ENCODE data around the gene MET. TPM values are rescaled to one million over a fixed set of nuclear protein-coding genes. Genes with fewer than 3 reads are reported as not detected.

Gene MET
- total and polyA plus RNA-seq, 2 of the 13 experiments (the other 11 are each of a cell fraction or from before 2014, with no cell fraction given), result 21.8 to 31.5 TPM

- TF ChIP-seq ZBTB25 (CRISPR knock-in tag; IDR thresholded peaks at IDR 0.05), result peak; percentile 38; the same call in 1 of the 2 replicates
- TF ChIP-seq ZNF33B (CRISPR knock-in tag; IDR thresholded peaks at IDR 0.05), result no peak
- TF ChIP-seq MEF2D (CRISPR knock-in tag; IDR thresholded peaks at IDR 0.05), result peak; percentile 66; the same call in 1 of the 2 replicates
- TF ChIP-seq SSRP1 (CRISPR knock-in tag; IDR thresholded peaks at IDR 0.05), result no peak
- peak; percentile 32 for TF ChIP-seq MED13 (CRISPR knock-in tag; IDR thresholded peaks at IDR 0.05)
- TF ChIP-seq REL (CRISPR knock-in tag; conservative IDR thresholded peaks at IDR 0.05), result peak; percentile 89
- TF ChIP-seq ZNF10 (CRISPR knock-in tag; IDR thresholded peaks at IDR 0.05; ENCODE audit: borderline replicate concordance, low read depth), result no peak
- no peak for TF ChIP-seq TOPORS (CRISPR knock-in tag; IDR thresholded peaks at IDR 0.05)
- TF ChIP-seq KMT2A (CRISPR knock-in tag; IDR thresholded peaks at IDR 0.05), result peak; percentile 85
- TF ChIP-seq ZNF678 (CRISPR knock-in tag; IDR thresholded peaks at IDR 0.05), result 0 out of 2 replicates have a peak, but pooled peaks have one; percentile 33
- peak; percentile 68; the same call in 1 of the 2 replicates for TF ChIP-seq SP4 (CRISPR knock-in tag; IDR thresholded peaks at IDR 0.05)
- 0 out of 2 replicates have a peak, but pooled peaks have one; percentile 78 for TF ChIP-seq ZNF567 (CRISPR knock-in tag; IDR thresholded peaks at IDR 0.05; ENCODE audit: borderline replicate concordance)
- TF ChIP-seq ZNF784 (CRISPR knock-in tag; IDR thresholded peaks at IDR 0.05; ENCODE audit: borderline replicate concordance), result no peak
- no peak for TF ChIP-seq ZNF576 (CRISPR knock-in tag; IDR thresholded peaks at IDR 0.05)
- TF ChIP-seq TFDP1 (CRISPR knock-in tag; IDR thresholded peaks at IDR 0.05; ENCODE audit: borderline replicate concordance), result peak; percentile 91; the same call in 1 of the 2 replicates
- TF ChIP-seq SATB2 (CRISPR knock-in tag; IDR thresholded peaks at IDR 0.05), result no peak
- TF ChIP-seq GPBP1L1 (CRISPR knock-in tag; IDR thresholded peaks at IDR 0.05), result no peak
- 0 out of 2 replicates have a peak, but pooled peaks have one; percentile 48 for TF ChIP-seq CEBPG (CRISPR knock-in tag; IDR thresholded peaks at IDR 0.05)
- peak; percentile 80 for TF ChIP-seq IRF9 (CRISPR knock-in tag; IDR thresholded peaks at IDR 0.05; ENCODE audit: borderline replicate concordance)
- peak; percentile 57; the same call in 1 of the 2 replicates for TF ChIP-seq ZNF362 (CRISPR knock-in tag; IDR thresholded peaks at IDR 0.05; ENCODE audit: borderline replicate concordance)
- peak; percentile 66; the same call in 1 of the 2 replicates for TF ChIP-seq ZNF776 (CRISPR knock-in tag; IDR thresholded peaks at IDR 0.05)
- no peak for TF ChIP-seq SP2 (CRISPR knock-in tag; IDR thresholded peaks at IDR 0.05)
Measured at GRCh38 chr7:116671681-116672595, at the start of gene MET (continued).

Data from HepG2 (cell line).